H1 (cell line): ENCODE data around the gene GPR162. TPM values are rescaled to one million over a fixed set of nuclear protein-coding genes. Genes with fewer than 3 reads are reported as not detected.
A peak's percentile ranks its signal among the peaks of the same experiment; 100 is the strongest.

Experiments
- ATF3 ChIP-seq: IDR thresholded peaks from 2 replicates; pipeline ENCODE4 v1.6.1; 2011; ENCODE audit warnings: low read depth, mild to moderate bottlenecking, low read length; ENCODE audit not compliant: insufficient read depth
- CHD1 ChIP-seq: IDR thresholded peaks from 2 replicates; pipeline ENCODE4 v1.6.1; 2012; ENCODE audit warnings: low read depth, low read length, improper control_type of control experiment
- EP300 ChIP-seq, 2 experiments: IDR thresholded peaks; 1 replicate in 1 of 2; 2 replicates in 1 of 2; pipeline ENCODE4 v1.6.1; 2011 to 2012; ENCODE audit warnings: low read depth in 2 of 2, low read length in 2 of 2, mild to moderate bottlenecking in 2 of 2, borderline replicate concordance in 1 of 2, inconsistent platforms in 1 of 2, moderate library complexity in 1 of 2
- EZH2 ChIP-seq: fragments of 200-600 bp; sonication (generic); IDR thresholded peaks from 2 replicates; pipeline ENCODE4 v1.7.1; 2012; ENCODE audit warnings: low read depth, mild to moderate bottlenecking, moderate library complexity, low read length, inconsistent platforms; ENCODE audit not compliant: severe bottlenecking
- HDAC2 ChIP-seq, 2 experiments: fragments of 300-600 bp in 1 of 2; sonication (generic) in 1 of 2; IDR thresholded peaks; 2 replicates each; pipeline ENCODE4 v1.6.1; 2011 to 2012; ENCODE audit warnings: low read depth in 2 of 2, low read length in 2 of 2, mild to moderate bottlenecking in 2 of 2, moderate library complexity in 2 of 2, borderline replicate concordance in 1 of 2, inconsistent platforms in 1 of 2
- JUN ChIP-seq: IDR thresholded peaks from 2 replicates; pipeline ENCODE4 v1.6.1; 2011; ENCODE audit warnings: low read depth, mild to moderate bottlenecking, improper control_type of control experiment, low read length
- JUND ChIP-seq: IDR thresholded peaks from 2 replicates; pipeline ENCODE4 v1.6.1; 2011; ENCODE audit warnings: mild to moderate bottlenecking, improper control_type of control experiment, low read length
- KDM4A ChIP-seq: IDR thresholded peaks from one replicate; pipeline ENCODE4 v1.7.1; 2012; ENCODE audit warnings: low read depth, mild to moderate bottlenecking, moderate library complexity, low read length, inconsistent platforms; ENCODE audit not compliant: severe bottlenecking
- NANOG ChIP-seq: IDR thresholded peaks from 2 replicates; pipeline ENCODE4 v1.6.1; 2011; ENCODE audit warnings: low read length, low read depth, mild to moderate bottlenecking, inconsistent platforms; ENCODE audit not compliant: insufficient read depth, poor library complexity, severe bottlenecking
- PHF8 ChIP-seq: fragments of 200-600 bp; sonication (generic); conservative IDR thresholded peaks from 2 replicates; pipeline ENCODE4 v1.7.1; 2012; ENCODE audit warnings: low read depth, mild to moderate bottlenecking, inconsistent platforms, low read length, moderate library complexity
- POLR2A ChIP-seq, 2 experiments: IDR thresholded peaks; 1 replicate in 1 of 2; 2 replicates in 1 of 2; pipeline ENCODE4 v1.6.1; 2011; ENCODE audit warnings: low read depth in 2 of 2, low read length in 2 of 2, mild to moderate bottlenecking in 2 of 2; ENCODE audit errors: control extremely low read depth in 1 of 2
- RBBP5 ChIP-seq: IDR thresholded peaks from 2 replicates; pipeline ENCODE4 v1.7.1; 2012; ENCODE audit warnings: low read depth, mild to moderate bottlenecking, inconsistent platforms, low read length, moderate library complexity, borderline replicate concordance
- TCF12 ChIP-seq: IDR thresholded peaks from 2 replicates; pipeline ENCODE4 v1.6.1; 2011; ENCODE audit warnings: low read depth, mild to moderate bottlenecking, low read length
- TEAD4 ChIP-seq: IDR thresholded peaks from 2 replicates; pipeline ENCODE4 v1.6.1; 2012; ENCODE audit warnings: low read depth, low read length, inconsistent platforms, mixed read lengths
- USF2 ChIP-seq: IDR thresholded peaks from 2 replicates; pipeline ENCODE4 v1.6.1; 2011; ENCODE audit warnings: low read length, improper control_type of control experiment
- polyA plus RNA-seq, 7 experiments: library from polyadenylated mRNA; depleted of rRNA in 3 of 7; stranded (reverse) in 5 of 7; unstranded in 2 of 7; fragments of >200 nt in 5 of 7; fragments of 200-250 nt in 2 of 7; gene quantifications; 1 replicate in 5 of 7; 2 replicates in 1 of 7; 4 replicates in 1 of 7; pipeline versions ENCODE4 v1.2.1 to v1.2.3, GENCODE V29; 2011 to 2013; ENCODE audit warnings: missing spikeins in 2 of 7, mixed read lengths in 2 of 7
- total RNA-seq: library from RNA; stranded (reverse); fragmentation: NEBNext Ultra II Directional; extraction: Animal tissue kit (Norgen Biotek cat#: 25700); gene quantifications from 2 replicates; pipeline ENCODE4 v1.2.1, GENCODE V29; 2021
- TF ChIP-seq, protein P1 (sequence below): IDR thresholded peaks from 2 replicates; pipeline ENCODE4 v1.6.1; 2012; ENCODE audit warnings: inconsistent platforms
- TF ChIP-seq, protein P2 (sequence below): IDR thresholded peaks from 2 replicates; pipeline ENCODE4 v1.6.1; 2012; ENCODE audit warnings: inconsistent platforms

GPR162 gene
- total and polyA plus RNA-seq, 2 of the 8 experiments (the other 6 are each of a cell fraction or from before 2014, with no cell fraction given), result 7.3 to 8.8 TPM

DNA sequence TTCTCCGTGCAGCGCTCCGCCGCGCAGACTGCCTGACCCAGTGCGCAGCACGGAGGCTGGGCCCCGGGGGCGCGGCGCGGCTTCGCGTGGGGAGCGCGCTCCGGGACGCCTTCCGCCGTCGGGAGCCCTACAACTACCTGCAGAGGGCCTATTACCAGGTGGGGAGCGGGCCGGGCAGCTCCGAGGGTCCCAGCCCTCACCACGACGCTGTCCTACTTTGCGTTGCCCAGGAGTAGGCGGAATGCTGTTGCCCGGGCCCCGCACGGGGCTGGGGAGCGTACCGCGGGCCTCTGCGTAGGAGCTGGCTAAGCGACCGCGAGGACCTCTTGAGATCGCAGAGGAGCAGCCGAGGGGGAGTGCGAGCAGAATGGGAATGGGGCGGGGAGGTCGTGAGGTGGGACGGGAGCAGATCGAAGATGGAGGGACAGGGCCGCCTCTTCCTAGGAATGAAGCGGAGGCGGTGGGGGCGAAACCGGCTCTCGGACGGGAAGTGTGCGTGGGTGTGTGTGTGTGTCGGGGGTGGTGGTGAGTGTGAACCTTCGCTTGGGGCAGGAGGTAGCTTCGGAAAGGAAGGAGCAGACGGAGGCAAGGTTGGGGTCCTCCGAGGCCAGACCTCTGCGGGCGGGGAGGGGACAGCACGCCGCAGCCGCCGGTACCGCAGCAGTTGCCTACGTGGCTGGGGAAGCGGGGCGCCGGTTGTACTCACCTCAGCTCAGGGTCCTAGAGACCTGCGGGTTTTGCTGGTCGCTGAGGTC, 7.3 kb downstream of the GPR162 start (continued):
- TF ChIP-seq EP300 (IDR thresholded peaks at IDR 0.05; ENCODE audit: borderline replicate concordance in 1 of 2, low read depth in 2 of 2, low read length in 2 of 2) (no peak), POLR2A (IDR thresholded peaks at IDR 0.05; ENCODE audit: control extremely low read depth in 1 of 2, low read depth in 2 of 2, low read length in 2 of 2) (peak in 1 of 2 experiments; percentile 78; a peak in 2 of 3 replicates), JUN (no peak), PHF8 (peak; percentile 43; the same call in 1 of the 2 replicates), JUND (no peak), CHD1 (no peak), USF2 (no peak), TCF12 (no peak), HDAC2 (IDR thresholded peaks at IDR 0.05; ENCODE audit: borderline replicate concordance in 1 of 2, low read depth in 2 of 2, low read length in 2 of 2) (no peak), TEAD4 (no peak), EZH2 (no peak), RBBP5 (peak; percentile 81; the same call in 1 of the 2 replicates), NANOG (no peak), KDM4A (peak; percentile 79), ATF3 (no peak)
- TF ChIP-seq, protein P1, sequence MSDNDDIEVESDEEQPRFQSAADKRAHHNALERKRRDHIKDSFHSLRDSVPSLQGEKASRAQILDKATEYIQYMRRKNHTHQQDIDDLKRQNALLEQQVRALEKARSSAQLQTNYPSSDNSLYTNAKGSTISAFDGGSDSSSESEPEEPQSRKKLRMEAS, result peak; percentile 62; the same call in 1 of the 2 replicates
- TF ChIP-seq, protein P2, sequence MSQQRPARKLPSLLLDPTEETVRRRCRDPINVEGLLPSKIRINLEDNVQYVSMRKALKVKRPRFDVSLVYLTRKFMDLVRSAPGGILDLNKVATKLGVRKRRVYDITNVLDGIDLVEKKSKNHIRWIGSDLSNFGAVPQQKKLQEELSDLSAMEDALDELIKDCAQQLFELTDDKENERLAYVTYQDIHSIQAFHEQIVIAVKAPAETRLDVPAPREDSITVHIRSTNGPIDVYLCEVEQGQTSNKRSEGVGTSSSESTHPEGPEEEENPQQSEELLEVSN, result no peak
- TF ChIP-seq, all 59 proteins: peak for 17
